ENCODE data around the gene SV2C.

SV2C gene

GRCh38 chr5:76356887-76357286 lies 273.7 kb downstream of the SV2C start (continued):
- TF ChIP-seq PATZ1 (CRISPR knock-in tag; IDR thresholded peaks at IDR 0.05; ENCODE audit: borderline replicate concordance): no peak
- TF ChIP-seq SNAI2 (CRISPR knock-in tag; IDR thresholded peaks at IDR 0.05): no peak

- TF ChIP-seq ARNTL (CRISPR knock-in tag; IDR thresholded peaks at IDR 0.05; ENCODE audit: borderline replicate concordance, low read depth): no peak
- TF ChIP-seq ZFP30 (CRISPR knock-in tag; IDR thresholded peaks at IDR 0.05): no peak
- no peak for TF ChIP-seq ISL1 (CRISPR knock-in tag; IDR thresholded peaks at IDR 0.05)
- no peak for TF ChIP-seq ZNF565 (CRISPR knock-in tag; conservative IDR thresholded peaks at IDR 0.05; ENCODE audit: low read depth)
- no peak for TF ChIP-seq POU6F1 (CRISPR knock-in tag; IDR thresholded peaks at IDR 0.05; ENCODE audit: borderline replicate concordance, low read depth)
- TF ChIP-seq SNAI2 (CRISPR knock-in tag; IDR thresholded peaks at IDR 0.05): no peak
- ATAC-seq: no peak
These were observed 280.4 kb downstream of the SV2C start for GRCh38 chr5:76363352-76364225.

GRCh38 chr5:76364226-76364589 lies 281.0 kb downstream of the SV2C start:
- no peak for ATAC-seq
- no peak for TF ChIP-seq ISL1 (CRISPR knock-in tag; IDR thresholded peaks at IDR 0.05)
- no peak for TF ChIP-seq ZC3H10 (CRISPR knock-in tag; IDR thresholded peaks at IDR 0.05)
- no peak for TF ChIP-seq ZFP30 (CRISPR knock-in tag; IDR thresholded peaks at IDR 0.05)
- no peak for TF ChIP-seq SNAI2 (CRISPR knock-in tag; IDR thresholded peaks at IDR 0.05)
- no peak for TF ChIP-seq TCF4 (CRISPR knock-in tag; IDR thresholded peaks at IDR 0.05; ENCODE audit: borderline replicate concordance)
- TF ChIP-seq ARNTL (CRISPR knock-in tag; IDR thresholded peaks at IDR 0.05; ENCODE audit: borderline replicate concordance, low read depth): no peak
- no peak for TF ChIP-seq TSHZ2 (CRISPR knock-in tag; IDR thresholded peaks at IDR 0.05)

- TF ChIP-seq ISL1 (CRISPR knock-in tag; IDR thresholded peaks at IDR 0.05) (no peak), ZNF8 (CRISPR knock-in tag; IDR thresholded peaks at IDR 0.05) (no peak), ZFP30 (CRISPR knock-in tag; IDR thresholded peaks at IDR 0.05) (no peak), SNAI2 (CRISPR knock-in tag; IDR thresholded peaks at IDR 0.05) (no peak), BACH2 (CRISPR knock-in tag; IDR thresholded peaks at IDR 0.05; ENCODE audit: borderline replicate concordance) (no peak), ARNTL (CRISPR knock-in tag; IDR thresholded peaks at IDR 0.05; ENCODE audit: borderline replicate concordance, low read depth) (no peak)
- no peak for ATAC-seq
These were observed 282.4 kb downstream of the SV2C start for GRCh38 chr5:76365561-76365960.

GRCh38 chr5:76366596-76366995 lies 283.4 kb downstream of the SV2C start:
- ATAC-seq: no peak
- TF ChIP-seq ZFP3 (CRISPR knock-in tag; IDR thresholded peaks at IDR 0.05) (no peak), ISL1 (CRISPR knock-in tag; IDR thresholded peaks at IDR 0.05) (no peak), PATZ1 (CRISPR knock-in tag; IDR thresholded peaks at IDR 0.05; ENCODE audit: borderline replicate concordance) (no peak), RARB (CRISPR knock-in tag; IDR thresholded peaks at IDR 0.05) (no peak), POU6F1 (CRISPR knock-in tag; IDR thresholded peaks at IDR 0.05; ENCODE audit: borderline replicate concordance, low read depth) (no peak), PPARA (CRISPR knock-in tag; IDR thresholded peaks at IDR 0.05; ENCODE audit: borderline replicate concordance) (no peak), ESRRG (CRISPR knock-in tag; IDR thresholded peaks at IDR 0.05) (no peak), TCF4 (CRISPR knock-in tag; IDR thresholded peaks at IDR 0.05; ENCODE audit: borderline replicate concordance) (no peak), ZNF70 (CRISPR knock-in tag; IDR thresholded peaks at IDR 0.05) (no peak), CSRNP3 (CRISPR knock-in tag; IDR thresholded peaks at IDR 0.05) (no peak), ZC3H10 (CRISPR knock-in tag; IDR thresholded peaks at IDR 0.05) (no peak), GLIS3 (CRISPR knock-in tag; IDR thresholded peaks at IDR 0.05) (no peak), ZFP30 (CRISPR knock-in tag; IDR thresholded peaks at IDR 0.05) (no peak), BACH2 (CRISPR knock-in tag; IDR thresholded peaks at IDR 0.05; ENCODE audit: borderline replicate concordance) (no peak)

All from SK-N-SH treated with all-trans-retinoic acid at 6 μM for 48 hours (cell line).